Measurements from ENCODE around the gene MYO18B. TPM values are rescaled to one million over a fixed set of nuclear protein-coding genes. Genes with fewer than 3 reads are reported as not detected.

Gene MYO18B
- total and polyA plus RNA-seq, 2 of the 4 experiments (the other 2 are of a cell fraction) = under 0.01 TPM; not detected in 1

- Histone ChIP-seq H2BK5ac (ENCODE audit: low read depth, low read length, poor library complexity, severe bottlenecking) (no peak overlapping the region), H2AFZ (replicated peaks; ENCODE audit: low read length, poor library complexity) (no peak overlapping the region), H2BK120ac (ENCODE audit: low read depth, low read length) (no peak overlapping the region), H3K4me3 (ENCODE audit: insufficient read depth, low read depth, low read length) (no peak overlapping the region), H3K27me3 (ENCODE audit: control insufficient read depth, insufficient read depth, low read length) (no peaks in the 10 kb centered on the region), H4K20me1 (ENCODE audit: insufficient read depth, low read length) (no peaks in the 10 kb centered on the region), H3K56ac (ENCODE audit: extremely low read depth, insufficient read depth, low read length) (no peak overlapping the region), H3K4ac (ENCODE audit: low read depth, low read length) (no peak overlapping the region), H3K9me1 (ENCODE audit: insufficient read depth, low read length) (no peaks in the 10 kb centered on the region), H3K27ac (ENCODE audit: insufficient read depth, low read length) (no peak overlapping the region), H3K14ac (replicated peaks; ENCODE audit: low read depth, low read length) (no peak overlapping the region), H4K91ac (ENCODE audit: insufficient read depth, low read depth, low read length) (no peak overlapping the region), H3K79me1 (ENCODE audit: low read depth in 1 of 2, low read length in 2 of 2) (no peaks in the 10 kb centered on the region), H3K36me3 (ENCODE audit: control insufficient read depth, insufficient read depth, low read length) (no peaks in the 10 kb centered on the region), H3K18ac (ENCODE audit: low read depth, low read length) (no peak overlapping the region), H3K4me1 (ENCODE audit: control insufficient read depth, insufficient read depth, low read length) (no peaks in the 10 kb centered on the region), H3K9ac (ENCODE audit: low read depth, low read length) (no peak overlapping the region), H4K8ac (ENCODE audit: low read depth in 2 of 2, low read length in 2 of 2) (no peak overlapping the region), H4K5ac (ENCODE audit: low read depth, low read length) (no peak overlapping the region), H2AK9ac (replicated peaks; ENCODE audit: low read depth, low read length, poor library complexity) (no peak overlapping the region), H2BK15ac (ENCODE audit: low read depth, low read length) (no peak overlapping the region), H2AK5ac (ENCODE audit: low read depth, low read length) (no peak overlapping the region), H3K23ac (ENCODE audit: low read depth, low read length) (no peak overlapping the region), H3K4me2 (ENCODE audit: low read depth, low read length) (no peak overlapping the region), H2BK20ac (ENCODE audit: low read depth, low read length) (no peak overlapping the region), H3K9me3 (ENCODE audit: control insufficient read depth, insufficient read depth, low read length) (peaks cover 17% of the 10 kb centered on the region)
- DNase-seq (no peak), ATAC-seq (ENCODE audit: low read depth) (no peak)
- intact Hi-C loops (cut with micrococcal nuclease) = no loop called here
- ChIA-PET CTCF (no interaction called here), POLR2A (ENCODE audit: unreplicated experiment) (no interaction called here)
- in situ Hi-C loops (cut with MboI; ENCODE audit: low sequenced_read_pairs) = no loop called here
- no peak for TF ChIP-seq MAZ (IDR thresholded peaks at IDR 0.05; ENCODE audit: borderline replicate concordance, low read depth, low read length)
- no peak for TF ChIP-seq MXI1 (IDR thresholded peaks at IDR 0.05; ENCODE audit: borderline replicate concordance, low read depth, low read length)
- TF ChIP-seq SMC3 (IDR thresholded peaks at IDR 0.05; ENCODE audit: low read depth, low read length) = no peak
- TF ChIP-seq CTCF (conservative IDR thresholded peaks at IDR 0.05; ENCODE audit: low read depth, low read length) = no peak
- TF ChIP-seq RCOR1 (IDR thresholded peaks at IDR 0.05; ENCODE audit: insufficient replicate concordance, low read length) = no peak
- TF ChIP-seq CEBPB (IDR thresholded peaks at IDR 0.05; ENCODE audit: low read depth, low read length) = no peak
- no peak for TF ChIP-seq NFE2L2 (IDR thresholded peaks at IDR 0.05; ENCODE audit: low read depth, low read length)
- TF ChIP-seq RFX5 (IDR thresholded peaks at IDR 0.05; ENCODE audit: low read depth, low read length) = no peak
- no peak for TF ChIP-seq RAD21 (IDR thresholded peaks at IDR 0.05; ENCODE audit: low read length)
- no peak for TF ChIP-seq BHLHE40 (IDR thresholded peaks at IDR 0.05; ENCODE audit: low read depth, low read length)
- TF ChIP-seq CHD1 (IDR thresholded peaks at IDR 0.05; ENCODE audit: low read depth, low read length) = no peak
- no peak for TF ChIP-seq MAFK (IDR thresholded peaks at IDR 0.05; ENCODE audit: low read depth, low read length)
- TF ChIP-seq POLR2A (IDR thresholded peaks at IDR 0.05; ENCODE audit: low read depth, low read length) = no peak
- TF ChIP-seq USF2 (IDR thresholded peaks at IDR 0.05; ENCODE audit: low read depth, low read length) = no peak
- TF ChIP-seq ELK1 (IDR thresholded peaks at IDR 0.05; ENCODE audit: borderline replicate concordance, low read depth, low read length) = no peak
- no peak for TF ChIP-seq FOS (IDR thresholded peaks at IDR 0.05; ENCODE audit: low read depth, low read length)
- 46% methylated on average over 3 of the region's 10 CpGs; no CpG with 5 or more reads in 1 of the 2 experiments for whole genome bisulfite sequencing, 2 experiments (ENCODE audit: extremely low coverage in 2 of 2, insufficient read length in 1 of 2)
- BruUV-seq (replicated peaks) = no TSS peak
- dilution Hi-C loops (cut with HindIII; ENCODE audit: low sequenced_read_pairs, unreplicated experiment) = no loop called here
Measured at GRCh38 chr22:25848954-25849353, 107.0 kb downstream of the MYO18B start.
